Measurements from ENCODE around the gene CHRNA9. TPM values are rescaled to one million over a fixed set of nuclear protein-coding genes. Genes with fewer than 3 reads are reported as not detected.

The CHRNA9 gene
- total RNA-seq, 1 donor, result 0.36 TPM

GRCh38 chr4:40328383-40328782 is 6.8 kb upstream of the CHRNA9 start:
- no peak overlapping the region for H3K27ac ChIP-seq (ENCODE audit: low read depth, low read length)
- no peak for TF ChIP-seq CTCF (IDR thresholded peaks at IDR 0.05; ENCODE audit: extremely low read depth, low read depth, low read length)
- no peaks in the 10 kb centered on the region for H3K27me3 ChIP-seq (ENCODE audit: insufficient read depth, low read length)
- H3K9me3 ChIP-seq (ENCODE audit: low read depth, low read length), result no peaks in the 10 kb centered on the region
- no peak for DNase-seq (ENCODE audit: insufficient read length, low spot score, missing footprints)
- H3K4me3 ChIP-seq (ENCODE audit: insufficient read depth, low read length), result no peak overlapping the region
- H3K79me2 ChIP-seq (ENCODE audit: insufficient read depth, low read length), result no peaks in the 10 kb centered on the region
- H3K4me1 ChIP-seq (ENCODE audit: insufficient read depth, low read length), result no peaks in the 10 kb centered on the region
- no peaks in the 10 kb centered on the region for H4K20me1 ChIP-seq (ENCODE audit: insufficient read depth, low read length)
- H2AFZ ChIP-seq (ENCODE audit: low read length), result no peak overlapping the region
- H3K4me2 ChIP-seq (ENCODE audit: insufficient read depth, low read length), result no peak overlapping the region
- H3K36me3 ChIP-seq (ENCODE audit: insufficient read depth, low read length), result no peaks in the 10 kb centered on the region

GRCh38 chr4:40329805-40330204 is 5.3 kb upstream of the CHRNA9 start:
- Histone ChIP-seq H3K27ac (ENCODE audit: low read depth, low read length) (no peak overlapping the region), H2AFZ (ENCODE audit: low read length) (no peak overlapping the region), H3K4me1 (ENCODE audit: insufficient read depth, low read length) (peaks cover 14% of the 10 kb centered on the region), H4K20me1 (ENCODE audit: insufficient read depth, low read length) (no peaks in the 10 kb centered on the region), H3K36me3 (ENCODE audit: insufficient read depth, low read length) (no peaks in the 10 kb centered on the region), H3K4me2 (ENCODE audit: insufficient read depth, low read length) (no peak overlapping the region), H3K27me3 (ENCODE audit: insufficient read depth, low read length) (no peaks in the 10 kb centered on the region), H3K9me3 (ENCODE audit: low read depth, low read length) (no peaks in the 10 kb centered on the region), H3K4me3 (ENCODE audit: insufficient read depth, low read length) (no peak overlapping the region), H3K79me2 (ENCODE audit: insufficient read depth, low read length) (no peaks in the 10 kb centered on the region)
- no peak for DNase-seq (ENCODE audit: insufficient read length, low spot score, missing footprints)
- TF ChIP-seq CTCF (IDR thresholded peaks at IDR 0.05; ENCODE audit: extremely low read depth, low read depth, low read length), result no peak

GRCh38 chr4:40330536-40330935 is 4.6 kb upstream of the CHRNA9 start:
- Histone ChIP-seq H3K9me3 (ENCODE audit: low read depth, low read length) (no peaks in the 10 kb centered on the region), H3K4me3 (ENCODE audit: insufficient read depth, low read length) (no peak overlapping the region), H3K36me3 (ENCODE audit: insufficient read depth, low read length) (no peaks in the 10 kb centered on the region), H3K4me1 (ENCODE audit: insufficient read depth, low read length) (peaks cover 21% of the 10 kb centered on the region), H4K20me1 (ENCODE audit: insufficient read depth, low read length) (no peaks in the 10 kb centered on the region), H3K27me3 (ENCODE audit: insufficient read depth, low read length) (no peaks in the 10 kb centered on the region), H3K79me2 (ENCODE audit: insufficient read depth, low read length) (no peaks in the 10 kb centered on the region), H2AFZ (ENCODE audit: low read length) (no peak overlapping the region), H3K27ac (ENCODE audit: low read depth, low read length) (no peak overlapping the region), H3K4me2 (ENCODE audit: insufficient read depth, low read length) (no peak overlapping the region)
- no peak for DNase-seq (ENCODE audit: insufficient read length, low spot score, missing footprints)
- TF ChIP-seq CTCF (IDR thresholded peaks at IDR 0.05; ENCODE audit: extremely low read depth, low read depth, low read length), result no peak

GRCh38 chr4:40331101-40331745 is 3.9 kb upstream of the CHRNA9 start:
- Histone ChIP-seq H3K9me3 (ENCODE audit: low read depth, low read length) (no peaks in the 10 kb centered on the region), H3K79me2 (ENCODE audit: insufficient read depth, low read length) (no peaks in the 10 kb centered on the region), H4K20me1 (ENCODE audit: insufficient read depth, low read length) (no peaks in the 10 kb centered on the region), H3K36me3 (ENCODE audit: insufficient read depth, low read length) (no peaks in the 10 kb centered on the region), H2AFZ (ENCODE audit: low read length) (no peak overlapping the region), H3K27me3 (ENCODE audit: insufficient read depth, low read length) (no peaks in the 10 kb centered on the region), H3K4me1 (ENCODE audit: insufficient read depth, low read length) (peaks cover 25% of the 10 kb centered on the region), H3K27ac (ENCODE audit: low read depth, low read length) (no peak overlapping the region), H3K4me2 (ENCODE audit: insufficient read depth, low read length) (no peak overlapping the region), H3K4me3 (ENCODE audit: insufficient read depth, low read length) (no peak overlapping the region)
- no peak for DNase-seq (ENCODE audit: insufficient read length, low spot score, missing footprints)
- no peak for TF ChIP-seq CTCF (IDR thresholded peaks at IDR 0.05; ENCODE audit: extremely low read depth, low read depth, low read length)

All from osteoblast (primary cell).